Measurements from ENCODE around the gene GLTP. TPM values are rescaled to one million over a fixed set of nuclear protein-coding genes. Genes with fewer than 3 reads are reported as not detected.

Gene GLTP
- total and polyA plus RNA-seq, 2 of the 13 experiments (the other 11 are each of a cell fraction or from before 2014, with no cell fraction given), result 10.7 to 12.9 TPM

- TF ChIP-seq RBFOX2 (IDR thresholded peaks at IDR 0.05; ENCODE audit: low read depth, low read length) (no peak), MYPOP (CRISPR knock-in tag; IDR thresholded peaks at IDR 0.05) (no peak), ZNF207 (IDR thresholded peaks at IDR 0.05; ENCODE audit: borderline replicate concordance) (no peak), PCBP1 (IDR thresholded peaks at IDR 0.05; ENCODE audit: borderline replicate concordance, low read depth, low read length) (no peak), ZNF530 (CRISPR knock-in tag; IDR thresholded peaks at IDR 0.05; ENCODE audit: low read depth) (no peak), PLRG1 (conservative IDR thresholded peaks at IDR 0.05) (no peak), ZMAT5 (CRISPR knock-in tag; IDR thresholded peaks at IDR 0.05; ENCODE audit: borderline replicate concordance, low read depth) (no peak), MATR3 (CRISPR knock-in tag; IDR thresholded peaks at IDR 0.05) (no peak), ZNF768 (CRISPR knock-in tag; IDR thresholded peaks at IDR 0.05) (no peak), DZIP1 (CRISPR knock-in tag; IDR thresholded peaks at IDR 0.05) (no peak), KMT2B (CRISPR knock-in tag; IDR thresholded peaks at IDR 0.05) (no peak), SOX6 (IDR thresholded peaks at IDR 0.05) (no peak), SOX6 (CRISPR knock-in tag; IDR thresholded peaks at IDR 0.05) (0 out of 2 replicates have a peak, but pooled peaks have one; percentile 30), ZNF275 (CRISPR knock-in tag; IDR thresholded peaks at IDR 0.05; ENCODE audit: borderline replicate concordance) (no peak), ZNF230 (CRISPR knock-in tag; IDR thresholded peaks at IDR 0.05) (no peak), HMGXB4 (CRISPR knock-in tag; IDR thresholded peaks at IDR 0.05; ENCODE audit: borderline replicate concordance in 1 of 2, low read depth in 1 of 2) (peak in 1 of 2 experiments; percentile 32; a peak in 1 of 4 replicates)
Measured at GRCh38 chr12:109804820-109805761, 75.2 kb downstream of the GLTP start (continued).
